Cardiac muscle cell (in vitro differentiated cells and primary cell): Measurements from ENCODE around the gene EDRF1. TPM values are rescaled to one million over a fixed set of nuclear protein-coding genes. Genes with fewer than 3 reads are reported as not detected.

ENCODE experiments used
- DNase-seq, 2 donors: peaks; one replicate each; pipeline versions ENCODE4 v3.0.0 to v3.0.0-alpha.2; 2010 to 2017; ENCODE audit warnings: low read depth in 1 of 2, low spot score in 1 of 2
- H3K27ac ChIP-seq: fragments of 200-600 bp; sonication (generic); 2 replicates; pipeline ENCODE4 v1.5.1; 2016
- H3K27me3 ChIP-seq: fragments of 200-600 bp; sonication (generic); 2 replicates; pipeline ENCODE4 v1.6.0; 2016; ENCODE audit warnings: control low read depth
- H3K36me3 ChIP-seq: fragments of 200-600 bp; sonication (generic); 2 replicates; pipeline ENCODE4 v1.5.1; 2016; ENCODE audit warnings: control low read depth
- H3K4me1 ChIP-seq: fragments of 200-600 bp; sonication (generic); 2 replicates; pipeline ENCODE4 v1.8.1; 2017; ENCODE audit warnings: low read depth, mild to moderate bottlenecking, mixed run types
- H3K4me3 ChIP-seq: fragments of 200-600 bp; sonication (generic); 2 replicates; pipeline ENCODE4 v1.5.1; 2016; ENCODE audit warnings: mild to moderate bottlenecking
- H3K9me3 ChIP-seq: fragments of 200-600 bp; sonication (generic); 2 replicates; pipeline ENCODE4 v1.5.1; 2017; ENCODE audit warnings: low read depth, mild to moderate bottlenecking, control low read depth
- CTCF ChIP-seq: IDR thresholded peaks from 2 replicates; pipeline ENCODE4 v1.5.1; 2012; ENCODE audit warnings: low read depth, mild to moderate bottlenecking, low read length
- polyA plus RNA-seq: library from polyadenylated mRNA; unstranded; fragments of >200 nt; fragmentation: Nextera tagmentation; extraction: Ambion mirVana; gene quantifications from 2 replicates; pipeline ENCODE4 v1.2.1, GENCODE V29; 2016
- total RNA-seq: library from RNA; depleted of rRNA; stranded (reverse); fragments of >200 nt; gene quantifications from 2 replicates; pipeline ENCODE4 v1.2.3, GENCODE V29; 2016

Gene EDRF1
- total and polyA plus RNA-seq, 2 experiments from 2014 or later = 10.4 to 23.8 TPM

- Histone ChIP-seq H3K4me3 (no peak overlapping the region), H3K27me3 (no peaks in the 10 kb centered on the region), H3K4me1 (no peaks in the 10 kb centered on the region), H3K36me3 (peaks cover 15% of the 10 kb centered on the region), H3K27ac (no peak overlapping the region), H3K9me3 (no peaks in the 10 kb centered on the region)
- no peak for DNase-seq
- no peak for TF ChIP-seq CTCF
Observed at GRCh38 chr10:125769175-125769574, 49.7 kb downstream of the EDRF1 start.

GRCh38 chr10:125770844-125771243, 51.3 kb downstream of the EDRF1 start:
- H3K4me1 ChIP-seq = no peaks in the 10 kb centered on the region
- peaks cover 1% of the 10 kb centered on the region for H3K36me3 ChIP-seq
- H3K9me3 ChIP-seq = no peaks in the 10 kb centered on the region
- no peak for TF ChIP-seq CTCF
- no peaks in the 10 kb centered on the region for H3K27me3 ChIP-seq
- no peak overlapping the region for H3K4me3 ChIP-seq
- DNase-seq = no peak
- H3K27ac ChIP-seq = no peak overlapping the region

- Histone ChIP-seq H3K4me1 (no peaks in the 10 kb centered on the region), H3K36me3 (no peaks in the 10 kb centered on the region), H3K27me3 (no peaks in the 10 kb centered on the region), H3K4me3 (no peak overlapping the region), H3K27ac (no peak overlapping the region), H3K9me3 (no peaks in the 10 kb centered on the region)
- no peak for DNase-seq
- TF ChIP-seq CTCF = no peak
Observed at GRCh38 chr10:125772112-125772863, 52.8 kb downstream of the EDRF1 start.

GRCh38 chr10:125772864-125773180, 53.3 kb downstream of the EDRF1 start:
- DNase-seq = no peak
- H3K27ac ChIP-seq = no peak overlapping the region
- H3K4me3 ChIP-seq = no peak overlapping the region
- H3K36me3 ChIP-seq = no peaks in the 10 kb centered on the region
- no peaks in the 10 kb centered on the region for H3K27me3 ChIP-seq
- H3K4me1 ChIP-seq = no peaks in the 10 kb centered on the region
- TF ChIP-seq CTCF = no peak
- no peaks in the 10 kb centered on the region for H3K9me3 ChIP-seq

- DNase-seq = peak in 1 of 2 donors; percentile 6
- no peak overlapping the region for H3K27ac ChIP-seq
- H3K9me3 ChIP-seq = no peaks in the 10 kb centered on the region
- no peak overlapping the region for H3K4me3 ChIP-seq
- no peaks in the 10 kb centered on the region for H3K27me3 ChIP-seq
- no peaks in the 10 kb centered on the region for H3K4me1 ChIP-seq
- no peak for TF ChIP-seq CTCF
- H3K36me3 ChIP-seq = no peaks in the 10 kb centered on the region
Observed at GRCh38 chr10:125773687-125774543, 54.4 kb downstream of the EDRF1 start.
